ENCODE results near the gene LRRK1.

The LRRK1 gene

GRCh38 chr15:101045835-101046691 lies 126.9 kb downstream of the LRRK1 start:
- DNase-seq: no peak

- DNase-seq: no peak
Measured at GRCh38 chr15:101046826-101047225, 127.7 kb downstream of the LRRK1 start.

- no peak for DNase-seq
Measured at GRCh38 chr15:101047301-101047781, 128.2 kb downstream of the LRRK1 start.

- no peak for DNase-seq
Measured at GRCh38 chr15:101048176-101048575, 129.0 kb downstream of the LRRK1 start.

- DNase-seq: no peak
Measured at GRCh38 chr15:101048581-101049030, 129.4 kb downstream of the LRRK1 start.

- DNase-seq: no peak
Measured at GRCh38 chr15:101049282-101049681, 130.1 kb downstream of the LRRK1 start.

GRCh38 chr15:101049856-101050622 lies 130.9 kb downstream of the LRRK1 start:
- DNase-seq: no peak

- no peak for DNase-seq
Measured at GRCh38 chr15:101050623-101051290, 131.6 kb downstream of the LRRK1 start.

- DNase-seq: no peak
Measured at GRCh38 chr15:101051291-101052030, 132.3 kb downstream of the LRRK1 start.

- DNase-seq: no peak
Measured at GRCh38 chr15:101052031-101052620, 133.0 kb downstream of the LRRK1 start.

- no peak for DNase-seq
Measured at GRCh38 chr15:101052681-101053121, 133.5 kb downstream of the LRRK1 start.

GRCh38 chr15:101053261-101053660 lies 134.1 kb downstream of the LRRK1 start:
- no peak for DNase-seq

GRCh38 chr15:101054116-101054515 lies 135.0 kb downstream of the LRRK1 start:
- DNase-seq: no peak

- DNase-seq: no peak
Measured at GRCh38 chr15:101054991-101055390, 135.8 kb downstream of the LRRK1 start.

- DNase-seq: no peak
Measured at GRCh38 chr15:101055411-101055810, 136.3 kb downstream of the LRRK1 start.

- DNase-seq: no peak
Measured at GRCh38 chr15:101056366-101057334, 137.5 kb downstream of the LRRK1 start.

- no peak for DNase-seq
Measured at GRCh38 chr15:101057841-101058407, 138.8 kb downstream of the LRRK1 start.

- DNase-seq: no peak
Measured at GRCh38 chr15:101058735-101059134, 139.6 kb downstream of the LRRK1 start.

GRCh38 chr15:101059381-101060341 lies 140.5 kb downstream of the LRRK1 start:
- DNase-seq: no peak
